SK-N-SH (cell line): ENCODE data around the gene DNAJC10. TPM values are rescaled to one million over a fixed set of nuclear protein-coding genes. Genes with fewer than 3 reads are reported as not detected.
A peak's percentile ranks its signal among the peaks of the same experiment; 100 is the strongest.

Experiments
- CTCF ChIA-PET: fragments of 300-600, 350-600 bp; formaldehyde crosslinking; extraction: SDS; loops from one replicate; lab custom pipeline; 2021; lab: Yijun Ruan, JAX
- POLR2A ChIA-PET: fragments of 350-600 bp; sonication (Branson Sonifier 250); formaldehyde crosslinking; extraction: SDS; loops from one replicate; lab custom pipeline; 2020; ENCODE audit warnings: antibody characterized with exemption, inconsistent platforms; lab: Yijun Ruan, JAX
- DNase-seq: peaks from one replicate; pipeline ENCODE4 v3.0.0; 2012
- H2AFZ ChIP-seq: fragments of 200-600 bp; sonication (generic); 2 replicates; pipeline ENCODE4 v1.8.1; 2016; ENCODE audit warnings: antibody characterized with exemption, mild to moderate bottlenecking, low read depth
- H3F3A ChIP-seq: fragments of 200-600 bp; sonication (generic); replicated peaks from 2 replicates; pipeline ENCODE3; 2016; ENCODE audit warnings: antibody characterized with exemption, mild to moderate bottlenecking; ENCODE audit not compliant: insufficient read depth
- H3K27ac ChIP-seq, 2 experiments: fragments of 200-500 bp in 1 of 2; fragments of 200-600 bp in 1 of 2; sonication (Bioruptor generic) in 1 of 2; sonication (generic), shearing (Covaris generic) in 1 of 2; 2 replicates each; pipeline versions ENCODE4 v1.5.1 to v1.6.1; 2014 to 2016; ENCODE audit warnings: low read depth in 2 of 2, inconsistent platforms in 1 of 2, low read length in 1 of 2, mild to moderate bottlenecking in 1 of 2, mixed read lengths in 1 of 2
- H3K27me3 ChIP-seq: fragments of 200-600 bp; sonication (generic), shearing (Covaris generic); 2 replicates; pipeline ENCODE4 v1.6.1; 2016; ENCODE audit warnings: mixed run types; ENCODE audit not compliant: insufficient read depth
- H3K36me3 ChIP-seq, 2 experiments: fragments of 200-500 bp in 1 of 2; fragments of 200-600 bp in 1 of 2; sonication (Bioruptor generic) in 1 of 2; sonication (generic) in 1 of 2; replicated peaks in 1 of 2; 2 replicates each; pipeline versions ENCODE3 to v1.5.1; 2014 to 2016; ENCODE audit warnings: low read length in 1 of 2, mild to moderate bottlenecking in 1 of 2; ENCODE audit not compliant: insufficient read depth in 2 of 2, control insufficient read depth in 1 of 2
- H3K4me1 ChIP-seq, 2 experiments: fragments of 200-500 bp in 1 of 2; fragments of 200-600 bp in 1 of 2; sonication (Bioruptor generic) in 1 of 2; sonication (generic), shearing (Covaris generic) in 1 of 2; 2 replicates each; pipeline versions ENCODE4 v1.5.1 to v1.6.1; 2014 to 2016; ENCODE audit warnings: low read depth in 1 of 2, low read length in 1 of 2, mixed run types in 1 of 2; ENCODE audit not compliant: insufficient read depth in 2 of 2, control insufficient read depth in 1 of 2
- H3K4me2 ChIP-seq: fragments of 200-600 bp; sonication (generic), shearing (Covaris generic); 2 replicates; pipeline ENCODE4 v1.6.1; 2017; ENCODE audit warnings: mixed run types
- H3K4me3 ChIP-seq, 2 experiments: fragments of 200-500 bp in 1 of 2; fragments of 200-600 bp in 1 of 2; sonication (Bioruptor generic) in 1 of 2; sonication (generic), shearing (Covaris generic) in 1 of 2; 2 replicates each; pipeline versions ENCODE4 v1.5.1 to v1.8.1; 2014 to 2016; ENCODE audit warnings: low read depth in 2 of 2, inconsistent platforms in 1 of 2, low read length in 1 of 2, mild to moderate bottlenecking in 1 of 2, mixed read lengths in 1 of 2, moderate library complexity in 1 of 2
- H3K79me2 ChIP-seq: fragments of 200-600 bp; sonication (generic); 2 replicates; pipeline ENCODE4 v1.8.1; 2017; ENCODE audit warnings: mild to moderate bottlenecking; ENCODE audit not compliant: insufficient read depth
- H3K9ac ChIP-seq: fragments of 200-600 bp; sonication (generic); 2 replicates; pipeline ENCODE4 v1.6.1; 2017; ENCODE audit warnings: mixed run types
- H3K9me2 ChIP-seq: fragments of 200-600 bp; sonication (generic); 2 replicates; pipeline ENCODE4 v1.6.1; 2017; ENCODE audit warnings: mixed run types
- H3K9me3 ChIP-seq: fragments of 200-600 bp; sonication (generic); 2 replicates; pipeline ENCODE4 v1.6.1; 2017; ENCODE audit warnings: mixed run types, mild to moderate bottlenecking, moderate library complexity
- H4K20me1 ChIP-seq: fragments of 200-600 bp; sonication (generic); 2 replicates; pipeline ENCODE4 v1.6.1; 2017; ENCODE audit warnings: mild to moderate bottlenecking, mixed run types; ENCODE audit not compliant: insufficient read depth
- CHD2 ChIP-seq: fragments of 150-350 bp; IDR thresholded peaks from 2 replicates; pipeline ENCODE4 v1.6.1; 2018; ENCODE audit warnings: low read length; ENCODE audit not compliant: partially characterized antibody
- ELF1 ChIP-seq: IDR thresholded peaks from 2 replicates; pipeline ENCODE4 v1.4.0; 2012
- EZH2phosphoT487 ChIP-seq: fragments of 200-600 bp; sonication (generic); IDR thresholded peaks from 2 replicates; pipeline ENCODE4 v1.6.1; 2017; ENCODE audit warnings: low read depth, mixed run types, mild to moderate bottlenecking, antibody characterized with exemption, moderate library complexity, borderline replicate concordance
- FOSL2 ChIP-seq: IDR thresholded peaks from 2 replicates; pipeline ENCODE4 v1.4.0; 2012; ENCODE audit warnings: low read depth, mild to moderate bottlenecking, moderate library complexity, borderline replicate concordance
- FOXJ3 ChIP-seq: sonication (generic); formaldehyde crosslinking; IDR thresholded peaks from 2 replicates; pipeline ENCODE4 v1.5.1; 2020; ENCODE audit warnings: mild to moderate bottlenecking, missing genetic modification reagents
- GABPA ChIP-seq: IDR thresholded peaks from 2 replicates; pipeline ENCODE4 v1.4.0; 2012; ENCODE audit warnings: low read depth, mild to moderate bottlenecking
- GATA2 ChIP-seq: sonication (generic); formaldehyde crosslinking; IDR thresholded peaks from 2 replicates; pipeline ENCODE4 v1.5.0; 2020; ENCODE audit warnings: mild to moderate bottlenecking, missing genetic modification reagents
- MEF2A ChIP-seq: IDR thresholded peaks from 2 replicates; pipeline ENCODE4 v1.4.0; 2012; ENCODE audit warnings: low read depth, borderline replicate concordance
- MXI1 ChIP-seq: IDR thresholded peaks from 2 replicates; pipeline ENCODE4 v1.6.1; 2012; ENCODE audit warnings: mild to moderate bottlenecking, low read depth, low read length, improper control_type of control experiment
- POLR2AphosphoS5 ChIP-seq: IDR thresholded peaks from 2 replicates; pipeline ENCODE4 v1.6.1; 2012; ENCODE audit warnings: low read depth, low read length
- RAD21 ChIP-seq: IDR thresholded peaks from 2 replicates; pipeline ENCODE4 v1.6.1; 2012; ENCODE audit warnings: mild to moderate bottlenecking, low read length
- RFX5 ChIP-seq: IDR thresholded peaks from 2 replicates; pipeline ENCODE4 v1.6.1; 2012; ENCODE audit warnings: mild to moderate bottlenecking, improper control_type of control experiment, low read length
- RXRA ChIP-seq: IDR thresholded peaks from 2 replicates; pipeline ENCODE4 v1.4.0; 2012; ENCODE audit warnings: low read depth, mild to moderate bottlenecking, borderline replicate concordance
- SIN3A ChIP-seq: IDR thresholded peaks from 2 replicates; pipeline ENCODE4 v1.6.1; 2012; ENCODE audit warnings: low read depth, mild to moderate bottlenecking, low read length, moderate library complexity, borderline replicate concordance
- SMC3 ChIP-seq: IDR thresholded peaks from 2 replicates; pipeline ENCODE4 v1.6.1; 2012; ENCODE audit warnings: low read depth, low read length, improper control_type of control experiment
- TAF1 ChIP-seq: IDR thresholded peaks from 2 replicates; pipeline ENCODE4 v1.6.1; 2012; ENCODE audit warnings: low read depth, mild to moderate bottlenecking, low read length, moderate library complexity, borderline replicate concordance
- TCF12 ChIP-seq: IDR thresholded peaks from 2 replicates; pipeline ENCODE4 v1.4.0; 2012
- YY1 ChIP-seq: IDR thresholded peaks from 2 replicates; pipeline ENCODE4 v1.4.0; 2012; ENCODE audit warnings: low read depth, mild to moderate bottlenecking
- WGBS: methylation state at CpG from one replicate; pipeline ENCODE4 v1.1.6; 2017; ENCODE audit warnings: low lambda C conversion rate; 5-methylcytosine and 5-hydroxymethylcytosine counted together
- polyA plus RNA-seq, 3 experiments: library from polyadenylated mRNA; depleted of rRNA; stranded (reverse); fragments of >200 nt; gene quantifications; 2 replicates each; pipeline ENCODE4 v1.2.3, GENCODE V29; 2012
- TF ChIP-seq, protein P1 (sequence below): IDR thresholded peaks from 2 replicates; pipeline ENCODE4 v1.4.0; 2012; ENCODE audit warnings: low read depth
- TF ChIP-seq, protein P2 (sequence below): IDR thresholded peaks from 2 replicates; pipeline ENCODE4 v1.4.0; 2012; ENCODE audit warnings: low read depth, borderline replicate concordance
- TF ChIP-seq, protein P3 (sequence below): fragments of 200-600 bp; sonication (generic); IDR thresholded peaks from 2 replicates; pipeline ENCODE4 v1.6.1; 2017; ENCODE audit warnings: antibody characterized with exemption, mild to moderate bottlenecking, moderate library complexity
- TF ChIP-seq, protein P4 (sequence below): fragments of 150-350 bp; IDR thresholded peaks from 2 replicates; pipeline ENCODE4 v1.6.1; 2016; ENCODE audit warnings: mild to moderate bottlenecking, low read depth, low read length

DNAJC10 gene
- polyA plus RNA-seq, 1 of the 3 experiments (the other 2 are of a cell fraction): 30.8 TPM

DNA sequence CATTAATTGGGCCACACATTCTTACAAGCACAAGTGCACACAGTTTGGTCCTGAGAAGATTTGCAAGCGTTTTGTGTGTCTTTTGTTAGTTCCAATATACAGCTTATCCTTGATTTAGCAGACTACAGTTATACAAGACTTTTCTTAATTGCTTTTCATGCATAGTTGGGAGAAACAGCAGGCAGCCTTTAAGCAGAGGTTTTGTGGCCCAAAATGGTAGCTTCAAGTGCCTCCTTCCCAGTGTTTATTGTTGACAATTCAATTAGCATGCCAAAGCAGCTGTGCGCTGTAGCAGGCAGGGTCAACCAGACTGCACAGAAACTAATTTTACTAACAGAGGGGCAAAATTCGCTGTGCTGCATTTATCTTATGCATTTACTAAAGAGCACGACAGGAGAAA, 102.9 kb downstream of the DNAJC10 start:
- no peak overlapping the region for H2AFZ ChIP-seq
- POLR2A ChIA-PET: interaction anchor here (0.6 kb wide), 1 partner anchor 26 kb away, joined by 3 read pairs; no protein-coding TSS in a partner anchor
- no peak overlapping the region for H3K9ac ChIP-seq
- no peak overlapping the region for H3K4me2 ChIP-seq
- H3K27ac ChIP-seq: peak overlapping the region in 1 of 2 experiments; percentile 18; a peak in 1 of 4 replicates
- TF ChIP-seq SMC3: no peak
- TF ChIP-seq FOXJ3 (CRISPR knock-in tag): no peak
- TF ChIP-seq, protein P1, sequence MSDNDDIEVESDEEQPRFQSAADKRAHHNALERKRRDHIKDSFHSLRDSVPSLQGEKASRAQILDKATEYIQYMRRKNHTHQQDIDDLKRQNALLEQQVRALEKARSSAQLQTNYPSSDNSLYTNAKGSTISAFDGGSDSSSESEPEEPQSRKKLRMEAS: no peak
- TF ChIP-seq, protein P2, sequence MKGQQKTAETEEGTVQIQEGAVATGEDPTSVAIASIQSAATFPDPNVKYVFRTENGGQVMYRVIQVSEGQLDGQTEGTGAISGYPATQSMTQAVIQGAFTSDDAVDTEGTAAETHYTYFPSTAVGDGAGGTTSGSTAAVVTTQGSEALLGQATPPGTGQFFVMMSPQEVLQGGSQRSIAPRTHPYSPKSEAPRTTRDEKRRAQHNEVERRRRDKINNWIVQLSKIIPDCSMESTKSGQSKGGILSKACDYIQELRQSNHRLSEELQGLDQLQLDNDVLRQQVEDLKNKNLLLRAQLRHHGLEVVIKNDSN: no peak
- TF ChIP-seq YY1: no peak
- TF ChIP-seq TCF12: no peak
- no peak for TF ChIP-seq MEF2A
- TF ChIP-seq MXI1: no peak
- no peak for TF ChIP-seq CHD2
- TF ChIP-seq RXRA: no peak
- no peak for TF ChIP-seq RFX5
- TF ChIP-seq SIN3A: no peak
- no peak for TF ChIP-seq EZH2phosphoT487
- TF ChIP-seq GABPA: no peak
- TF ChIP-seq, protein P3, sequence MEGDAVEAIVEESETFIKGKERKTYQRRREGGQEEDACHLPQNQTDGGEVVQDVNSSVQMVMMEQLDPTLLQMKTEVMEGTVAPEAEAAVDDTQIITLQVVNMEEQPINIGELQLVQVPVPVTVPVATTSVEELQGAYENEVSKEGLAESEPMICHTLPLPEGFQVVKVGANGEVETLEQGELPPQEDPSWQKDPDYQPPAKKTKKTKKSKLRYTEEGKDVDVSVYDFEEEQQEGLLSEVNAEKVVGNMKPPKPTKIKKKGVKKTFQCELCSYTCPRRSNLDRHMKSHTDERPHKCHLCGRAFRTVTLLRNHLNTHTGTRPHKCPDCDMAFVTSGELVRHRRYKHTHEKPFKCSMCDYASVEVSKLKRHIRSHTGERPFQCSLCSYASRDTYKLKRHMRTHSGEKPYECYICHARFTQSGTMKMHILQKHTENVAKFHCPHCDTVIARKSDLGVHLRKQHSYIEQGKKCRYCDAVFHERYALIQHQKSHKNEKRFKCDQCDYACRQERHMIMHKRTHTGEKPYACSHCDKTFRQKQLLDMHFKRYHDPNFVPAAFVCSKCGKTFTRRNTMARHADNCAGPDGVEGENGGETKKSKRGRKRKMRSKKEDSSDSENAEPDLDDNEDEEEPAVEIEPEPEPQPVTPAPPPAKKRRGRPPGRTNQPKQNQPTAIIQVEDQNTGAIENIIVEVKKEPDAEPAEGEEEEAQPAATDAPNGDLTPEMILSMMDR: no peak
- TF ChIP-seq ELF1: no peak
- no peak for TF ChIP-seq RAD21
- no peak for TF ChIP-seq POLR2AphosphoS5
- TF ChIP-seq, all 33 proteins: peak for 0
- no peaks in the 10 kb centered on the region for H3F3A ChIP-seq
- 85% methylated on average over 4 of the region's 4 CpGs for WGBS
- peak; percentile 2 for DNase-seq
- CTCF ChIA-PET: interaction anchor here (1.0 to 3.3 kb wide), 6 partner anchors 10 to 56 kb away, joined by 3 to 15 read pairs (median 3); no protein-coding TSS in a partner anchor
- H3K27me3 ChIP-seq: no peaks in the 10 kb centered on the region
- peaks cover 2 to 7% of the 10 kb centered on the region in 2 experiments; a peak in 3 of 4 replicates for H3K4me1 ChIP-seq
- no peaks in the 10 kb centered on the region for H3K36me3 ChIP-seq
- no peaks in the 10 kb centered on the region for H3K9me2 ChIP-seq
- H3K79me2 ChIP-seq: no peaks in the 10 kb centered on the region
- no peak overlapping the region for H3K4me3 ChIP-seq
- H4K20me1 ChIP-seq: no peaks in the 10 kb centered on the region
- H3K9me3 ChIP-seq: no peaks in the 10 kb centered on the region

DNA sequence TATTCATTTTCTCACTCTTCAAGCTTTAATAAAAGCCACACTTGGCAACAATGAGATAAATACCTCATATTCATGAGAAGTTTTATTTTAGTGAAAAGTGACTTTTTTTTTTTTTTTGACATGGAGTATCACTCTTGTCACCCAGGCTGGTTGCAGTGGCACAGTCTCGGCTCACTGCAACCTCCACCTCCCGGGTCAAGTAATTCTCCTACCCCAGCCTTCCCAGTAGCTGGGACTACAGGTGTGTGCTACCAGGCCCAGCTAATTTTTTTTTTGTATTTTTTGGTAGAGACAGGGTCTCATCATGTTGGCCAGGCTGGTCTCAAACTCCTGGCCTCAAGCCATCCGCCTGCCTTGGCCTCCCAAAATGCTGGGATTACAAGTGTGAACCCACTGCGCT, 103.4 kb downstream of the DNAJC10 start:
- H3K4me3 ChIP-seq: no peak overlapping the region
- POLR2A ChIA-PET: interaction anchor here (0.6 kb wide), 1 partner anchor 26 kb away, joined by 3 read pairs; no protein-coding TSS in a partner anchor
- H3F3A ChIP-seq: no peaks in the 10 kb centered on the region
- no peaks in the 10 kb centered on the region for H3K36me3 ChIP-seq
- no peak overlapping the region for H3K4me2 ChIP-seq
- 90% methylated on average over 4 of the region's 4 CpGs for WGBS
- DNase-seq: no peak
- CTCF ChIA-PET: interaction anchor here (1.0 to 3.3 kb wide), 4 partner anchors 10 to 57 kb away, joined by 3 to 15 read pairs (median 3); no protein-coding TSS in a partner anchor
- H3K27ac ChIP-seq: no peak overlapping the region
- H4K20me1 ChIP-seq: no peaks in the 10 kb centered on the region
- no peaks in the 10 kb centered on the region for H3K9me2 ChIP-seq
- H3K9me3 ChIP-seq: no peaks in the 10 kb centered on the region
- H3K4me1 ChIP-seq: peaks cover 2 to 7% of the 10 kb centered on the region in 2 experiments; a peak in 3 of 4 replicates
- H3K9ac ChIP-seq: no peak overlapping the region
- H3K27me3 ChIP-seq: no peaks in the 10 kb centered on the region
- H2AFZ ChIP-seq: no peak overlapping the region
- no peaks in the 10 kb centered on the region for H3K79me2 ChIP-seq
- TF ChIP-seq, protein P3: no peak
- TF ChIP-seq RFX5 (no peak), TAF1 (no peak), FOSL2 (no peak), GATA2 (no peak)
- TF ChIP-seq, protein P1: no peak
- TF ChIP-seq, protein P4, sequence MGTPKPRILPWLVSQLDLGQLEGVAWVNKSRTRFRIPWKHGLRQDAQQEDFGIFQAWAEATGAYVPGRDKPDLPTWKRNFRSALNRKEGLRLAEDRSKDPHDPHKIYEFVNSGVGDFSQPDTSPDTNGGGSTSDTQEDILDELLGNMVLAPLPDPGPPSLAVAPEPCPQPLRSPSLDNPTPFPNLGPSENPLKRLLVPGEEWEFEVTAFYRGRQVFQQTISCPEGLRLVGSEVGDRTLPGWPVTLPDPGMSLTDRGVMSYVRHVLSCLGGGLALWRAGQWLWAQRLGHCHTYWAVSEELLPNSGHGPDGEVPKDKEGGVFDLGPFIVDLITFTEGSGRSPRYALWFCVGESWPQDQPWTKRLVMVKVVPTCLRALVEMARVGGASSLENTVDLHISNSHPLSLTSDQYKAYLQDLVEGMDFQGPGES: no peak
